ENCODE results near the gene PLPP4. TPM values are rescaled to one million over a fixed set of nuclear protein-coding genes. Genes with fewer than 3 reads are reported as not detected.

Gene PLPP4
- polyA plus RNA-seq, 2 donors = not detected

GRCh38 chr10:120479506-120479905 is 22.5 kb downstream of the PLPP4 start:
- H3K4me3 ChIP-seq (ENCODE audit: low read depth in 1 of 2, low read length in 2 of 2) = no peak overlapping the region
- 77 to 78% methylated on average over 4 of the region's 4 CpGs for WGBS, 2 donors
- no peaks in the 10 kb centered on the region for H3K36me3 ChIP-seq (ENCODE audit: control insufficient read depth in 2 of 2, insufficient read depth in 2 of 2, low read length in 1 of 2)
- H3K9me3 ChIP-seq (ENCODE audit: control insufficient read depth in 2 of 2, insufficient read depth in 1 of 2, low read depth in 1 of 2, low read length in 1 of 2) = peaks cover 0 to 2% of the 10 kb centered on the region in 2 donors
- no peaks in the 10 kb centered on the region for H3K4me1 ChIP-seq (ENCODE audit: control insufficient read depth in 2 of 2, insufficient read depth in 2 of 2, low read length in 1 of 2)
- H3K27me3 ChIP-seq (ENCODE audit: control insufficient read depth in 1 of 2, insufficient read depth in 2 of 2, low read length in 2 of 2) = no peaks in the 10 kb centered on the region
- no peak overlapping the region for H3K27ac ChIP-seq (ENCODE audit: low read depth in 2 of 2, low read length in 1 of 2)

- H3K27ac ChIP-seq (ENCODE audit: low read depth in 2 of 2, low read length in 1 of 2) = no peak overlapping the region
- no peaks in the 10 kb centered on the region for H3K36me3 ChIP-seq (ENCODE audit: control insufficient read depth in 2 of 2, insufficient read depth in 2 of 2, low read length in 1 of 2)
- H3K4me3 ChIP-seq (ENCODE audit: low read depth in 1 of 2, low read length in 2 of 2) = no peak overlapping the region
- WGBS, 2 donors = 64 to 71% methylated on average over 4 of the region's 4 CpGs
- H3K4me1 ChIP-seq (ENCODE audit: control insufficient read depth in 2 of 2, insufficient read depth in 2 of 2, low read length in 1 of 2) = no peaks in the 10 kb centered on the region
- peaks cover 0 to 2% of the 10 kb centered on the region in 2 donors for H3K9me3 ChIP-seq (ENCODE audit: control insufficient read depth in 2 of 2, insufficient read depth in 1 of 2, low read depth in 1 of 2, low read length in 1 of 2)
- no peaks in the 10 kb centered on the region for H3K27me3 ChIP-seq (ENCODE audit: control insufficient read depth in 1 of 2, insufficient read depth in 2 of 2, low read length in 2 of 2)
Observed at GRCh38 chr10:120480065-120480600, 23.1 kb downstream of the PLPP4 start.

GRCh38 chr10:120480848-120481247 is 23.8 kb downstream of the PLPP4 start:
- no peaks in the 10 kb centered on the region for H3K36me3 ChIP-seq (ENCODE audit: control insufficient read depth in 2 of 2, insufficient read depth in 2 of 2, low read length in 1 of 2)
- H3K9me3 ChIP-seq (ENCODE audit: control insufficient read depth in 2 of 2, insufficient read depth in 1 of 2, low read depth in 1 of 2, low read length in 1 of 2) = peaks cover 0 to 2% of the 10 kb centered on the region in 2 donors
- H3K27me3 ChIP-seq (ENCODE audit: control insufficient read depth in 1 of 2, insufficient read depth in 2 of 2, low read length in 2 of 2) = no peaks in the 10 kb centered on the region
- no peak overlapping the region for H3K4me3 ChIP-seq (ENCODE audit: low read depth in 1 of 2, low read length in 2 of 2)
- H3K27ac ChIP-seq (ENCODE audit: low read depth in 2 of 2, low read length in 1 of 2) = no peak overlapping the region
- WGBS, 2 donors = 78 to 86% methylated on average over 1 of the region's 1 CpG
- H3K4me1 ChIP-seq (ENCODE audit: control insufficient read depth in 2 of 2, insufficient read depth in 2 of 2, low read length in 1 of 2) = no peaks in the 10 kb centered on the region

DNA sequence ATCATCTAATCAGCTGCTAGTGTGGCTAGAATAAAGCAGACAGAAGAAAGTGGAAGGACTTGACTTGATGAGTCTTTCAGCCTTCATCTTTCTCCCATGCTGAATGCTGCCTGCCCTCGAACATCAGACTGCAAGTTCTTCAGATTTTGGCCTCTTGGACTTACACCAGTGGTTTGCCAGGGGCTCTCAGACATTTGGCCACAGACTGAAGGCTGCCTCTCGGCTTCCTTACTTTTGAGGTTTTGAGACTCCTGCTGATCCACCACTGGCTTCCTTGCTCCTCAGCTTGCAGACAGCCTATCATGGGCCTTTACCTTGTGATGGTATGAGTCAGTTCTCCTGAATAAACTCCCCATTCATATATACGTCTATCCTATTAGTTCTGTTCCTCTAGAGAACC is 26.0 kb downstream of the PLPP4 start:
- H3K4me1 ChIP-seq (ENCODE audit: control insufficient read depth in 2 of 2, insufficient read depth in 2 of 2, low read length in 1 of 2) = no peaks in the 10 kb centered on the region
- peaks cover 0 to 2% of the 10 kb centered on the region in 2 donors for H3K9me3 ChIP-seq (ENCODE audit: control insufficient read depth in 2 of 2, insufficient read depth in 1 of 2, low read depth in 1 of 2, low read length in 1 of 2)
- H3K27me3 ChIP-seq (ENCODE audit: control insufficient read depth in 1 of 2, insufficient read depth in 2 of 2, low read length in 2 of 2) = no peaks in the 10 kb centered on the region
- no peak overlapping the region for H3K27ac ChIP-seq (ENCODE audit: low read depth in 2 of 2, low read length in 1 of 2)
- WGBS, 2 donors = 71 to 75% methylated on average over 3 of the region's 3 CpGs
- H3K36me3 ChIP-seq (ENCODE audit: control insufficient read depth in 2 of 2, insufficient read depth in 2 of 2, low read length in 1 of 2) = no peaks in the 10 kb centered on the region
- no peak overlapping the region for H3K4me3 ChIP-seq (ENCODE audit: low read depth in 1 of 2, low read length in 2 of 2)

GRCh38 chr10:120483651-120484301 is 26.7 kb downstream of the PLPP4 start:
- H3K36me3 ChIP-seq (ENCODE audit: control insufficient read depth in 2 of 2, insufficient read depth in 2 of 2, low read length in 1 of 2) = no peaks in the 10 kb centered on the region
- H3K4me1 ChIP-seq (ENCODE audit: control insufficient read depth in 2 of 2, insufficient read depth in 2 of 2, low read length in 1 of 2) = no peaks in the 10 kb centered on the region
- H3K4me3 ChIP-seq (ENCODE audit: low read depth in 1 of 2, low read length in 2 of 2) = no peak overlapping the region
- no peak overlapping the region for H3K27ac ChIP-seq (ENCODE audit: low read depth in 2 of 2, low read length in 1 of 2)
- no peaks in the 10 kb centered on the region for H3K27me3 ChIP-seq (ENCODE audit: control insufficient read depth in 1 of 2, insufficient read depth in 2 of 2, low read length in 2 of 2)
- WGBS, 2 donors = 40 to 75% methylated on average over 2 of the region's 2 CpGs
- peaks cover 0 to 2% of the 10 kb centered on the region in 2 donors for H3K9me3 ChIP-seq (ENCODE audit: control insufficient read depth in 2 of 2, insufficient read depth in 1 of 2, low read depth in 1 of 2, low read length in 1 of 2)

DNA sequence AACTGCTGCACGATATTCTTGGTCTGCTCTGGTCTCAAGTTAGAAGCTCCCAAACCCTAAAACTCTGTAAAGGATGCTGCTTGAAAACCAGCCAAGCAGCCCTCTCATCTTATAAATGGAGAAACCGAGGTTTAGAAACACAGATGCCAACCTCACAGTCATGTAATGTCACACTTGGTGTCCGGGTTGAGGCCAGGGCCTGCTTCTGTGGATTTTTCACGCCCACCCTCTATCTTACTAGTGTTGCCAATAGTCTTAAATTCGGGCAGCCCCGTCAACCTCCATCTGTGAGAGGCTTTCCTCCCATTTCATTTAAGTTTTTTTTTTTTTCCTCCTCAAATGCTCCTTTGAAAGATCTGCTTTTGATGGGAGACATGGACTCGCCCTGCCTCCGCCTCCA is 28.9 kb downstream of the PLPP4 start:
- Histone ChIP-seq H3K27ac (ENCODE audit: low read depth in 2 of 2, low read length in 1 of 2) (no peak overlapping the region), H3K27me3 (ENCODE audit: control insufficient read depth in 1 of 2, insufficient read depth in 2 of 2, low read length in 2 of 2) (no peaks in the 10 kb centered on the region), H3K9me3 (ENCODE audit: control insufficient read depth in 2 of 2, insufficient read depth in 1 of 2, low read depth in 1 of 2, low read length in 1 of 2) (peaks cover 0 to 2% of the 10 kb centered on the region in 2 donors), H3K4me3 (ENCODE audit: low read depth in 1 of 2, low read length in 2 of 2) (no peak overlapping the region), H3K36me3 (ENCODE audit: control insufficient read depth in 2 of 2, insufficient read depth in 2 of 2, low read length in 1 of 2) (no peaks in the 10 kb centered on the region), H3K4me1 (ENCODE audit: control insufficient read depth in 2 of 2, insufficient read depth in 2 of 2, low read length in 1 of 2) (no peaks in the 10 kb centered on the region)
- WGBS, 2 donors = 87 to 90% methylated on average over 8 of the region's 8 CpGs

- H3K4me1 ChIP-seq (ENCODE audit: control insufficient read depth in 2 of 2, insufficient read depth in 2 of 2, low read length in 1 of 2) = no peaks in the 10 kb centered on the region
- H3K36me3 ChIP-seq (ENCODE audit: control insufficient read depth in 2 of 2, insufficient read depth in 2 of 2, low read length in 1 of 2) = no peaks in the 10 kb centered on the region
- no peak overlapping the region for H3K4me3 ChIP-seq (ENCODE audit: low read depth in 1 of 2, low read length in 2 of 2)
- H3K9me3 ChIP-seq (ENCODE audit: control insufficient read depth in 2 of 2, insufficient read depth in 1 of 2, low read depth in 1 of 2, low read length in 1 of 2) = peaks cover 0 to 2% of the 10 kb centered on the region in 2 donors
- 59 to 64% methylated on average over 6 of the region's 6 CpGs for WGBS, 2 donors
- H3K27ac ChIP-seq (ENCODE audit: low read depth in 2 of 2, low read length in 1 of 2) = no peak overlapping the region
- no peaks in the 10 kb centered on the region for H3K27me3 ChIP-seq (ENCODE audit: control insufficient read depth in 1 of 2, insufficient read depth in 2 of 2, low read length in 2 of 2)
Observed at GRCh38 chr10:120486671-120487205, 29.7 kb downstream of the PLPP4 start.

DNA sequence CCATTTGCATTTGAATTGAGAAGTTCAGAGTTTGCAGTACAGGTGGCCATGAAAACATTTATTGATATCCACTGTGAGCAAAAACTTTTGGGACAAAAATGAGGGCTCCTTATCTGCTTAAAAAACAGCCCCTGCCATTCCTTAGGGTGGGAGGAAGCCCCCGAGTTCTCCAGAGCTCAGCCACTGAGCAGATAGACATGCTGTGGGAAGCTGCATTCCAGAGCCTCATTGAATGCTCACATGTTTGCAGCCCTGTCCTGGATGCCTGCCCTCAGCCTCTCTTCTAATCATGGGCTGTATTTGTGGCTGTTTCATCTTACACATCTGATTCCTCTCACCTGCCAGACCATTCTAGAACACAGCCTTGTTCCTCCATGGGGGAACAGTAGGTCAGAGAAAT is 33.3 kb downstream of the PLPP4 start:
- H3K36me3 ChIP-seq (ENCODE audit: control insufficient read depth in 2 of 2, insufficient read depth in 2 of 2, low read length in 1 of 2) = no peaks in the 10 kb centered on the region
- 57 to 64% methylated on average over 1 of the region's 1 CpG for WGBS, 2 donors
- H3K27me3 ChIP-seq (ENCODE audit: control insufficient read depth in 1 of 2, insufficient read depth in 2 of 2, low read length in 2 of 2) = no peaks in the 10 kb centered on the region
- no peak overlapping the region for H3K27ac ChIP-seq (ENCODE audit: low read depth in 2 of 2, low read length in 1 of 2)
- no peaks in the 10 kb centered on the region for H3K4me1 ChIP-seq (ENCODE audit: control insufficient read depth in 2 of 2, insufficient read depth in 2 of 2, low read length in 1 of 2)
- H3K9me3 ChIP-seq (ENCODE audit: control insufficient read depth in 2 of 2, insufficient read depth in 1 of 2, low read depth in 1 of 2, low read length in 1 of 2) = no peaks in the 10 kb centered on the region
- no peak overlapping the region for H3K4me3 ChIP-seq (ENCODE audit: low read depth in 1 of 2, low read length in 2 of 2)

DNA sequence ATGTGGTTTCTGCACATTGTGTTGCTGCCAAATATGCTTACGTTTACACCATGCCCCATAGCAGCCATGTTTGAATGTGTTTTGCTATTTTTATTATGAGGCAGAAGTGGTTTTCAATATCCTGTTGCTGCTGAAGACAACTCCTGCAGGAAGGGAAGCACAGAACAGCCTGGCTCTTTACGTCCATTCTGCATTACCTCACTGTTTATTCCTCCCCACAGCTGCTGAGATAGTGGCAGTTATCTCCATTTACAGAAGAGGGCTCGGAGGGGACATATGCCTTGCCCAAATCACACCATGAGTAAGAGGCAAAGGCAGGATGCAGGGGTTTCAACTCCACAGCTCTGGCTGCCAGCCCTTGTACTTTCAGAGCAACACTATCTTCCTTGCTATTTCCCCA is 35.3 kb downstream of the PLPP4 start:
- Histone ChIP-seq H3K27me3 (ENCODE audit: control insufficient read depth in 1 of 2, insufficient read depth in 2 of 2, low read length in 2 of 2) (no peaks in the 10 kb centered on the region), H3K4me3 (ENCODE audit: low read depth in 1 of 2, low read length in 2 of 2) (no peak overlapping the region), H3K36me3 (ENCODE audit: control insufficient read depth in 2 of 2, insufficient read depth in 2 of 2, low read length in 1 of 2) (no peaks in the 10 kb centered on the region), H3K4me1 (ENCODE audit: control insufficient read depth in 2 of 2, insufficient read depth in 2 of 2, low read length in 1 of 2) (no peaks in the 10 kb centered on the region), H3K27ac (ENCODE audit: low read depth in 2 of 2, low read length in 1 of 2) (no peak overlapping the region), H3K9me3 (ENCODE audit: control insufficient read depth in 2 of 2, insufficient read depth in 1 of 2, low read depth in 1 of 2, low read length in 1 of 2) (no peaks in the 10 kb centered on the region)
- WGBS, 2 donors = 28 to 40% methylated on average over 3 of the region's 3 CpGs

Data from esophagus (tissue), 2 donors.